ENCODE data around the gene PKNOX1.
"Not testable (repeated sequence)": the region's sequence is repeated elsewhere in the genome, so short reads cannot be mapped to it uniquely, and the experiment has no call there.

PKNOX1 gene

GRCh38 chr21:42939582-42940413 lies 34.6 kb upstream of the PKNOX1 start:
- Mint-ChIP-seq H3K27ac (peak overlapping the region; percentile 47 to 76 (median 76)), H3K27me3 (ENCODE audit: low read depth) (peaks cover 18% of the 10 kb centered on the region), H3K9me3 (no peaks in the 10 kb centered on the region), H3K4me3 (peak overlapping the region; percentile 12 to 61 (median 20)), H3K36me3 (ENCODE audit: low read depth) (no peaks in the 10 kb centered on the region), H3K4me1 (peaks cover 23% of the 10 kb centered on the region)
- no peak for TF ChIP-seq CTCF (IDR thresholded peaks at IDR 0.05; ENCODE audit: unreplicated experiment in 3 of 3)

- H3K4me1 Mint-ChIP-seq, result peaks cover 23% of the 10 kb centered on the region
- no peaks in the 10 kb centered on the region for H3K9me3 Mint-ChIP-seq
- TF ChIP-seq CTCF (IDR thresholded peaks at IDR 0.05; ENCODE audit: unreplicated experiment in 3 of 3), result no peak
- H3K4me3 Mint-ChIP-seq, result no peak overlapping the region
- H3K27me3 Mint-ChIP-seq (ENCODE audit: low read depth), result peaks cover 27% of the 10 kb centered on the region
- no peaks in the 10 kb centered on the region for H3K36me3 Mint-ChIP-seq (ENCODE audit: low read depth)
- no peak overlapping the region for H3K27ac Mint-ChIP-seq
Observed at GRCh38 chr21:42941696-42942085, 32.7 kb upstream of the PKNOX1 start.

GRCh38 chr21:42942244-42942643 lies 32.1 kb upstream of the PKNOX1 start:
- no peaks in the 10 kb centered on the region for H3K36me3 Mint-ChIP-seq (ENCODE audit: low read depth)
- TF ChIP-seq CTCF (IDR thresholded peaks at IDR 0.05; ENCODE audit: unreplicated experiment in 3 of 3), result no peak
- peaks cover 27% of the 10 kb centered on the region for H3K27me3 Mint-ChIP-seq (ENCODE audit: low read depth)
- no peaks in the 10 kb centered on the region for H3K9me3 Mint-ChIP-seq
- no peak overlapping the region for H3K27ac Mint-ChIP-seq
- H3K4me3 Mint-ChIP-seq, result no peak overlapping the region
- H3K4me1 Mint-ChIP-seq, result peaks cover 23% of the 10 kb centered on the region

- not testable (repeated sequence) for H3K9me3 Mint-ChIP-seq
Observed at GRCh38 chr21:42949094-42949755, 25.1 kb upstream of the PKNOX1 start.

GRCh38 chr21:42951193-42951592 lies 23.2 kb upstream of the PKNOX1 start:
- not testable (repeated sequence) for H3K4me1 Mint-ChIP-seq; H3K36me3 Mint-ChIP-seq (ENCODE audit: low read depth); H3K4me3 Mint-ChIP-seq; H3K27ac Mint-ChIP-seq; H3K9me3 Mint-ChIP-seq; H3K27me3 Mint-ChIP-seq (ENCODE audit: low read depth)

More at GRCh38 chr21:42949094-42949755, 25.1 kb upstream of the PKNOX1 start:
- not testable (repeated sequence) for H3K36me3 Mint-ChIP-seq (ENCODE audit: low read depth); H3K4me3 Mint-ChIP-seq; H3K4me1 Mint-ChIP-seq; H3K27ac Mint-ChIP-seq
- H3K27me3 Mint-ChIP-seq (ENCODE audit: low read depth), result peaks cover 10% of the 10 kb centered on the region

GRCh38 chr21:42956824-42957630 lies 17.3 kb upstream of the PKNOX1 start:
- no peaks in the 10 kb centered on the region for H3K9me3 Mint-ChIP-seq
- no peak for TF ChIP-seq CTCF (IDR thresholded peaks at IDR 0.05; ENCODE audit: unreplicated experiment in 3 of 3)
- no peaks in the 10 kb centered on the region for H3K4me1 Mint-ChIP-seq
- no peaks in the 10 kb centered on the region for H3K27me3 Mint-ChIP-seq (ENCODE audit: low read depth)
- no peaks in the 10 kb centered on the region for H3K36me3 Mint-ChIP-seq (ENCODE audit: low read depth)
- no peak overlapping the region for H3K4me3 Mint-ChIP-seq
- no peak overlapping the region for H3K27ac Mint-ChIP-seq

GRCh38 chr21:42958122-42958521 lies 16.2 kb upstream of the PKNOX1 start:
- H3K27me3 Mint-ChIP-seq (ENCODE audit: low read depth); H3K4me3 Mint-ChIP-seq; H3K4me1 Mint-ChIP-seq; H3K27ac Mint-ChIP-seq; H3K9me3 Mint-ChIP-seq; H3K36me3 Mint-ChIP-seq (ENCODE audit: low read depth): not testable (repeated sequence)
